ENCODE results near the gene HYAL2. TPM values are rescaled to one million over a fixed set of nuclear protein-coding genes. Genes with fewer than 3 reads are reported as not detected.

The HYAL2 gene
- polyA plus RNA-seq, 1 donor from 2014 or later: 116 TPM

- Histone ChIP-seq H4K20me1 (ENCODE audit: insufficient read depth) (no peaks in the 10 kb centered on the region), H3F3A (ENCODE audit: insufficient read depth, low read length, poor library complexity, severe bottlenecking) (no peaks in the 10 kb centered on the region), H3K4me2 (ENCODE audit: low read length) (no peak overlapping the region), H3K79me2 (replicated peaks; ENCODE audit: insufficient read depth, low read length) (no peaks in the 10 kb centered on the region), H3K9me2 (ENCODE audit: insufficient read depth, low read length) (no peaks in the 10 kb centered on the region), H2AFZ (ENCODE audit: low read depth, low read length) (no peak overlapping the region), H3K4me3 (ENCODE audit: low read length) (no peak overlapping the region), H3K36me3 (ENCODE audit: insufficient read depth, low read length) (peaks cover 7% of the 10 kb centered on the region), H3K9me3 (ENCODE audit: low read length) (no peaks in the 10 kb centered on the region), H3K9ac (ENCODE audit: low read length) (no peak overlapping the region), H3K27ac (ENCODE audit: low read length) (no peak overlapping the region), H3K27me3 (ENCODE audit: insufficient read depth, low read depth, low read length) (no peaks in the 10 kb centered on the region)
- no peak for TF ChIP-seq REST (IDR thresholded peaks at IDR 0.05; ENCODE audit: borderline replicate concordance)
- TF ChIP-seq, protein P1, sequence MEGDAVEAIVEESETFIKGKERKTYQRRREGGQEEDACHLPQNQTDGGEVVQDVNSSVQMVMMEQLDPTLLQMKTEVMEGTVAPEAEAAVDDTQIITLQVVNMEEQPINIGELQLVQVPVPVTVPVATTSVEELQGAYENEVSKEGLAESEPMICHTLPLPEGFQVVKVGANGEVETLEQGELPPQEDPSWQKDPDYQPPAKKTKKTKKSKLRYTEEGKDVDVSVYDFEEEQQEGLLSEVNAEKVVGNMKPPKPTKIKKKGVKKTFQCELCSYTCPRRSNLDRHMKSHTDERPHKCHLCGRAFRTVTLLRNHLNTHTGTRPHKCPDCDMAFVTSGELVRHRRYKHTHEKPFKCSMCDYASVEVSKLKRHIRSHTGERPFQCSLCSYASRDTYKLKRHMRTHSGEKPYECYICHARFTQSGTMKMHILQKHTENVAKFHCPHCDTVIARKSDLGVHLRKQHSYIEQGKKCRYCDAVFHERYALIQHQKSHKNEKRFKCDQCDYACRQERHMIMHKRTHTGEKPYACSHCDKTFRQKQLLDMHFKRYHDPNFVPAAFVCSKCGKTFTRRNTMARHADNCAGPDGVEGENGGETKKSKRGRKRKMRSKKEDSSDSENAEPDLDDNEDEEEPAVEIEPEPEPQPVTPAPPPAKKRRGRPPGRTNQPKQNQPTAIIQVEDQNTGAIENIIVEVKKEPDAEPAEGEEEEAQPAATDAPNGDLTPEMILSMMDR (IDR thresholded peaks at IDR 0.05; ENCODE audit: poor library complexity, severe bottlenecking): peak; percentile 12
- no peak for TF ChIP-seq TAF1 (IDR thresholded peaks at IDR 0.05; ENCODE audit: low read depth)
- TF ChIP-seq EZH2 (IDR thresholded peaks at IDR 0.05; ENCODE audit: borderline replicate concordance, insufficient read depth, low read length, poor library complexity, severe bottlenecking): no peak
- TF ChIP-seq POLR2AphosphoS5 (IDR thresholded peaks at IDR 0.05): no peak
- TF ChIP-seq RAD21 (conservative IDR thresholded peaks at IDR 0.05): peak; percentile 18
These were observed 42.7 kb upstream of the HYAL2 start for GRCh38 chr3:50365080-50365841.

DNA sequence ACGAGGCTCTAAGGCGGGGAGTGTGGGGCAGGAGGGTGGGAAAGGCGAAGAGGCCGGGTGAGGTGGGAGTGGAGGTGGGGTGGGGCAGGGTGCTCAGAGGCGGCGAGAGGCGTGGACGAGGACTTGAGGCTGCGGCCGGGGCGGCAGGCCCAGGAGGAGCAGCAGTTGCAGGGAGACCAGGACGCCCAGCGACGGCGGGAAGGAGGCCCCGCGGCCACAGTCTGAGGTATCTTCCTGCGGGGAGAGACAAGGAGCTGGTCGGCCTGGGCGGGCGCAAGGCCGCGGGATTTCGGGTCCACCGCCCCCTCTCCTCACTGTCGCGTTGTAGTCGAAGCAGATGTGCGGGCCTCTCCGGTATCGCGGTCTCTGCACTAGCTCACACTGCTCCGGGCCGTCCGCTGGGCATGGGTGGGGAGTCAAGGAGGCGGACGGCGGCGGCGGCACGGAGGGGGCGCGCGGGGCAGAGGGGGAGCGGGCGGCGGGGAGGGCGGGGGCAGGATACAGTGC, 42.1 kb upstream of the HYAL2 start:
- no peak overlapping the region for H3K4me3 ChIP-seq (ENCODE audit: low read length)
- no peak overlapping the region for H2AFZ ChIP-seq (ENCODE audit: low read depth, low read length)
- H3K27ac ChIP-seq (ENCODE audit: low read length): no peak overlapping the region
- peaks cover 7% of the 10 kb centered on the region for H3K36me3 ChIP-seq (ENCODE audit: insufficient read depth, low read length)
- no peak for TF ChIP-seq REST (IDR thresholded peaks at IDR 0.05; ENCODE audit: borderline replicate concordance)
- no peak for TF ChIP-seq EP300 (conservative IDR thresholded peaks at IDR 0.05; ENCODE audit: poor library complexity, severe bottlenecking)
- TF ChIP-seq TAF1 (IDR thresholded peaks at IDR 0.05; ENCODE audit: low read depth): no peak
- TF ChIP-seq, protein P1 (IDR thresholded peaks at IDR 0.05; ENCODE audit: poor library complexity, severe bottlenecking): no peak
- TF ChIP-seq MXI1 (conservative IDR thresholded peaks at IDR 0.05; ENCODE audit: poor library complexity, severe bottlenecking): no peak
- no peak for TF ChIP-seq EZH2 (IDR thresholded peaks at IDR 0.05; ENCODE audit: borderline replicate concordance, insufficient read depth, low read length, poor library complexity, severe bottlenecking)
- TF ChIP-seq POLR2AphosphoS5 (IDR thresholded peaks at IDR 0.05): no peak
- no peak for TF ChIP-seq RAD21 (conservative IDR thresholded peaks at IDR 0.05)
- TF ChIP-seq SMC3 (conservative IDR thresholded peaks at IDR 0.05; ENCODE audit: poor library complexity): no peak
- H3K27me3 ChIP-seq (ENCODE audit: insufficient read depth, low read depth, low read length): no peaks in the 10 kb centered on the region
- H4K20me1 ChIP-seq (ENCODE audit: insufficient read depth): no peaks in the 10 kb centered on the region
- no peaks in the 10 kb centered on the region for H3K79me2 ChIP-seq (replicated peaks; ENCODE audit: insufficient read depth, low read length)
- H3K9ac ChIP-seq (ENCODE audit: low read length): no peak overlapping the region
- no peaks in the 10 kb centered on the region for H3F3A ChIP-seq (ENCODE audit: insufficient read depth, low read length, poor library complexity, severe bottlenecking)
- H3K9me2 ChIP-seq (ENCODE audit: insufficient read depth, low read length): no peaks in the 10 kb centered on the region
- H3K4me2 ChIP-seq (ENCODE audit: low read length): no peak overlapping the region
- no peaks in the 10 kb centered on the region for H3K9me3 ChIP-seq (ENCODE audit: low read length)

Data from neural cell (in vitro differentiated cells).